Measurements from ENCODE around the gene PIK3CB. TPM values are rescaled to one million over a fixed set of nuclear protein-coding genes. Genes with fewer than 3 reads are reported as not detected.

Gene PIK3CB
- total and polyA plus RNA-seq, 4 donors = 12.8 to 41.9 (median 27.5) TPM

- H3K27ac ChIP-seq (ENCODE audit: low read depth in 1 of 2, low read length in 1 of 2) = no peak overlapping the region
- 97 to 98% methylated on average over 11 of the region's 11 CpGs for WGBS, 2 donors
- peaks cover 0 to 1% (median 0%) of the 10 kb centered on the region in 5 donors for H3K4me1 ChIP-seq (ENCODE audit: control insufficient read depth in 5 of 5, insufficient read depth in 5 of 5, low read length in 5 of 5)
- H3K27me3 ChIP-seq (ENCODE audit: control insufficient read depth in 3 of 3, insufficient read depth in 3 of 3, low read length in 2 of 3) = no peaks in the 10 kb centered on the region
- DNase-seq = no peak
- peaks cover 0 to 7% (median 5%) of the 10 kb centered on the region in 4 donors for H3K36me3 ChIP-seq (ENCODE audit: control insufficient read depth in 4 of 4, insufficient read depth in 4 of 4, low read length in 4 of 4)
- H3K9ac ChIP-seq (ENCODE audit: insufficient read depth in 1 of 2, low read length in 2 of 2) = no peak overlapping the region
- TF ChIP-seq, protein P1, sequence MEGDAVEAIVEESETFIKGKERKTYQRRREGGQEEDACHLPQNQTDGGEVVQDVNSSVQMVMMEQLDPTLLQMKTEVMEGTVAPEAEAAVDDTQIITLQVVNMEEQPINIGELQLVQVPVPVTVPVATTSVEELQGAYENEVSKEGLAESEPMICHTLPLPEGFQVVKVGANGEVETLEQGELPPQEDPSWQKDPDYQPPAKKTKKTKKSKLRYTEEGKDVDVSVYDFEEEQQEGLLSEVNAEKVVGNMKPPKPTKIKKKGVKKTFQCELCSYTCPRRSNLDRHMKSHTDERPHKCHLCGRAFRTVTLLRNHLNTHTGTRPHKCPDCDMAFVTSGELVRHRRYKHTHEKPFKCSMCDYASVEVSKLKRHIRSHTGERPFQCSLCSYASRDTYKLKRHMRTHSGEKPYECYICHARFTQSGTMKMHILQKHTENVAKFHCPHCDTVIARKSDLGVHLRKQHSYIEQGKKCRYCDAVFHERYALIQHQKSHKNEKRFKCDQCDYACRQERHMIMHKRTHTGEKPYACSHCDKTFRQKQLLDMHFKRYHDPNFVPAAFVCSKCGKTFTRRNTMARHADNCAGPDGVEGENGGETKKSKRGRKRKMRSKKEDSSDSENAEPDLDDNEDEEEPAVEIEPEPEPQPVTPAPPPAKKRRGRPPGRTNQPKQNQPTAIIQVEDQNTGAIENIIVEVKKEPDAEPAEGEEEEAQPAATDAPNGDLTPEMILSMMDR (IDR thresholded peaks at IDR 0.05; ENCODE audit: control extremely low read depth, extremely low read depth) = no peak
- no peak for ATAC-seq (ENCODE audit: insufficient read depth, low FRiP score)
- no peak overlapping the region for H3K4me3 ChIP-seq
- H3K9me3 ChIP-seq (ENCODE audit: control insufficient read depth in 4 of 4, insufficient read depth in 3 of 4, low read length in 3 of 4) = peaks cover 0 to 15% (median 3%) of the 10 kb centered on the region in 4 donors
Observed at GRCh38 chr3:138767498-138768104, 67.1 kb downstream of the PIK3CB start.

DNA sequence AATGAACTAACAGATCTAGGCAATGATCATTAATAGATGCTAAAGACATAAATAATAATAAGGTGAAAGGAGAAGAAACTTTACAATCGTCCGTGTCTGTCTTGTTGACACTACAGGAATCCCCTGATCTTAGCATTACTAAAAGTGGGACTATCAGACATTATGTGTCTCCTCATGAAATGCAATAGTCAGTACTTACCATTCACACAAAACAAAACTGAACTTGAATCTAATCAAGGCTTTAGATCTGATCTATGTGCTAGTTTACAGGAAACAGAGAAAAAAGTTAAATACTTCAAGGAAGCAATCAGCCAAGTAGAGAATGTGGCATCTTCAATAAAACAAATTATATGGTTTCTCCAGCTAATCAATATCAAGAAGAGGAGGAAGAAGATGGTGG, 73.7 kb downstream of the PIK3CB start:
- Histone ChIP-seq H3K9me3 (ENCODE audit: control insufficient read depth in 4 of 4, insufficient read depth in 3 of 4, low read length in 3 of 4) (no peaks in the 10 kb centered on the region), H3K4me3 (no peak overlapping the region), H3K9ac (ENCODE audit: insufficient read depth in 1 of 2, low read length in 2 of 2) (no peak overlapping the region), H3K36me3 (ENCODE audit: control insufficient read depth in 4 of 4, insufficient read depth in 4 of 4, low read length in 4 of 4) (peaks cover 0 to 4% (median 1%) of the 10 kb centered on the region in 4 donors), H3K4me1 (ENCODE audit: control insufficient read depth in 5 of 5, insufficient read depth in 5 of 5, low read length in 5 of 5) (peaks cover 0 to 1% (median 0%) of the 10 kb centered on the region in 5 donors), H3K27ac (ENCODE audit: low read depth in 1 of 2, low read length in 1 of 2) (no peak overlapping the region), H3K27me3 (ENCODE audit: control insufficient read depth in 3 of 3, insufficient read depth in 3 of 3, low read length in 2 of 3) (no peaks in the 10 kb centered on the region)
- TF ChIP-seq, protein P1 (IDR thresholded peaks at IDR 0.05; ENCODE audit: control extremely low read depth, extremely low read depth) = no peak
- 92 to 97% methylated on average over 2 of the region's 2 CpGs for WGBS, 2 donors
- no peak for DNase-seq
- ATAC-seq (ENCODE audit: insufficient read depth, low FRiP score) = no peak

DNA sequence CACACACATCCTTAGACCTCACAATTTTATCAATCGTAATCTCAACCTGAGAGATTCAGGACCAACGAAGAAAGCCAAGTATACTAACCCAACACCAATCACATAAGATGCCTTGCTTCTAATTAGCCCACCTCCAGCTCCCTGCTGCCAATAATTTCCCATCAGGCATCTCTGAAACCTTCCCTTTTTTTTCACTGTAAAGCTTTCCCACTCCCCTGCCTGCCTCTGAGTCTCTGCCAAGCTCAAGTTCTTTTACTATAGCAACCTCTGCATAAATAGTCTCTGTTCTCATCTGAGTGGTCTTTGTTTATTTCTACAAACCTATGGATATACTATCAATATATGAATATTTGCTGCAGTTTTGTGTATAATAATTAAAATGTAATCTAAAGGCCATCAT, 86.5 kb downstream of the PIK3CB start:
- Histone ChIP-seq H3K36me3 (ENCODE audit: control insufficient read depth in 4 of 4, insufficient read depth in 4 of 4, low read length in 4 of 4) (peaks cover 0 to 2% (median 0%) of the 10 kb centered on the region in 4 donors), H3K27ac (ENCODE audit: low read depth in 1 of 2, low read length in 1 of 2) (no peak overlapping the region), H3K27me3 (ENCODE audit: control insufficient read depth in 3 of 3, insufficient read depth in 3 of 3, low read length in 2 of 3) (no peaks in the 10 kb centered on the region), H3K4me3 (no peak overlapping the region), H3K9ac (ENCODE audit: insufficient read depth in 1 of 2, low read length in 2 of 2) (no peak overlapping the region), H3K4me1 (ENCODE audit: control insufficient read depth in 5 of 5, insufficient read depth in 5 of 5, low read length in 5 of 5) (no peaks in the 10 kb centered on the region), H3K9me3 (ENCODE audit: control insufficient read depth in 4 of 4, insufficient read depth in 3 of 4, low read length in 3 of 4) (no peaks in the 10 kb centered on the region)
- WGBS, 2 donors = 92 to 94% methylated on average over 2 of the region's 2 CpGs
- DNase-seq = peak in 2 of 3 donors; percentile 7 to 30
- TF ChIP-seq, protein P1 (IDR thresholded peaks at IDR 0.05; ENCODE audit: control extremely low read depth, extremely low read depth) = no peak
- no peak for ATAC-seq (ENCODE audit: insufficient read depth, low FRiP score)

DNA sequence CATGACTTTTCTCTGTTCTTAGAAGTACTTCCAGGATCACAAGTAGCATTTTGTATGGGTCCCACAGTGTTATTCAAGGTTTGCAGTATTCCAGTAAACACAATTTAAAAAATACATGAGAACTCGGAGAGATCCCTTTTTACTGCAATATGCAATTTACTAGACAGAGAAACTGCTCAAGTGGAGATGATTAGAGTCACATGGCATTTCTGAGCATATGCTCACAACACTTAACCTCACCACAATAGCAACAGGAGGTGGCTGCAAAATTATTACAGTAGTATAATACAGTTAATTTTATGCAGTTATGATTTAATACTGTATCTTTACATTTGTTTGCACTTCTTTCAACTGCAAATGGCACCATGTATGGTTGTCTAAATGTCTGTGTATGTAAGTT, 87.5 kb downstream of the PIK3CB start:
- Histone ChIP-seq H3K9ac (ENCODE audit: insufficient read depth in 1 of 2, low read length in 2 of 2) (no peak overlapping the region), H3K4me1 (ENCODE audit: control insufficient read depth in 5 of 5, insufficient read depth in 5 of 5, low read length in 5 of 5) (no peaks in the 10 kb centered on the region), H3K27me3 (ENCODE audit: control insufficient read depth in 3 of 3, insufficient read depth in 3 of 3, low read length in 2 of 3) (no peaks in the 10 kb centered on the region), H3K4me3 (no peak overlapping the region), H3K9me3 (ENCODE audit: control insufficient read depth in 4 of 4, insufficient read depth in 3 of 4, low read length in 3 of 4) (no peaks in the 10 kb centered on the region), H3K36me3 (ENCODE audit: control insufficient read depth in 4 of 4, insufficient read depth in 4 of 4, low read length in 4 of 4) (peaks cover 0 to 2% (median 0%) of the 10 kb centered on the region in 4 donors), H3K27ac (ENCODE audit: low read depth in 1 of 2, low read length in 1 of 2) (no peak overlapping the region)
- 72 to 88% methylated on average over 1 of the region's 1 CpG for WGBS, 2 donors
- TF ChIP-seq, protein P1 (IDR thresholded peaks at IDR 0.05; ENCODE audit: control extremely low read depth, extremely low read depth) = no peak
- DNase-seq (no peak), ATAC-seq (ENCODE audit: insufficient read depth, low FRiP score) (no peak)

All from lung (tissue), 12 donors.